ENCODE results near the gene EMILIN2. TPM values are rescaled to one million over a fixed set of nuclear protein-coding genes. Genes with fewer than 3 reads are reported as not detected.

EMILIN2 gene
- total RNA-seq, 1 experiment from 2014 or later, result 20.0 TPM

DNA sequence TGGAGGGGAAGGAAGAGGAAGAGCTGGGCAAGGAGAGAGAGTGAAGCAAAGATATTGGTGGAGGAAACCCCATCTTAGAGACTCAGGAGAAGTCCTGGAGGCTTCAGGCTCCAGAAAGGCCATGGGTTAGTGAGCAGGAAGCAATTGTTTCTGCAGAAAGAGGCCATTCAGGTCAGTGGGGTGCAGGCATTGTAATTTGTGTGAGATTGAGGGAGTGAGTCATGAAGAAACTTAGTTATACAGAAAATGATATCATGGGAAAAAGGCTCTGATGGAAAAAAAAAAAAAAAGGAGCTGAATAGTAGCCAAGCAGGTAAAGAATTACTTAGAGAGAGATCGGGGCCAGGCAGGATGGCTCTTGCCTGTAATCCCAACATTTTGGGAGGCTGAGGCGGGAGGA is 4.0 kb downstream of the EMILIN2 start:
- Histone ChIP-seq H2BK12ac (ENCODE audit: insufficient read length, low read depth, low read length) (no peak overlapping the region), H3K56ac (ENCODE audit: insufficient read length, low read depth, low read length) (no peak overlapping the region), H3K79me2 (ENCODE audit: insufficient read depth, low read length) (no peaks in the 10 kb centered on the region), H2BK15ac (ENCODE audit: low read depth, low read length) (no peak overlapping the region), H3K14ac (ENCODE audit: insufficient read depth, low read length) (no peak overlapping the region), H3K9me3 (ENCODE audit: control insufficient read depth, low read depth, low read length) (no peaks in the 10 kb centered on the region), H3K79me1 (ENCODE audit: insufficient read depth, low read depth, low read length, poor library complexity, severe bottlenecking) (no peaks in the 10 kb centered on the region), H2BK20ac (ENCODE audit: low read depth, low read length, poor library complexity, severe bottlenecking) (no peak overlapping the region), H2AFZ (ENCODE audit: low read length) (no peak overlapping the region), H3K23ac (ENCODE audit: insufficient read length, low read depth, low read length) (no peak overlapping the region), H3T11ph (ENCODE audit: low read length) (no peak overlapping the region), H3K27ac (ENCODE audit: insufficient read length, low read depth, low read length) (no peak overlapping the region), H2BK5ac (ENCODE audit: insufficient read length, low read length) (no peak overlapping the region), H4K8ac (replicated peaks; ENCODE audit: insufficient read length, low read depth, low read length) (no peak overlapping the region), H4K20me1 (ENCODE audit: control insufficient read depth, insufficient read depth, insufficient read length) (no peaks in the 10 kb centered on the region), H3K9ac (ENCODE audit: extremely low read depth, insufficient read length, low read length) (no peak overlapping the region), H3K4me1 (ENCODE audit: insufficient read depth, low read length) (no peaks in the 10 kb centered on the region; the same call in 1 of the 2 replicates), H4K91ac (ENCODE audit: insufficient read length, low read depth, low read length) (no peak overlapping the region), H2AK5ac (ENCODE audit: insufficient read length, low read length) (no peak overlapping the region), H3K4me2 (ENCODE audit: insufficient read depth, insufficient read length, low read length) (no peak overlapping the region), H3K27me3 (ENCODE audit: insufficient read depth, low read length) (peaks cover 24% of the 10 kb centered on the region; the same call in 1 of the 2 replicates), H2BK120ac (ENCODE audit: low read depth, low read length, poor library complexity, severe bottlenecking) (no peak overlapping the region), H3K4ac (ENCODE audit: low read depth, low read length) (no peak overlapping the region), H4K5ac (ENCODE audit: insufficient read length, low read depth, low read length) (no peak overlapping the region), H3K23me2 (ENCODE audit: insufficient read length, low read depth, low read length, poor library complexity, severe bottlenecking) (peaks cover 7% of the 10 kb centered on the region), H3K18ac (ENCODE audit: insufficient read length, low read depth, low read length) (no peak overlapping the region)
- no peaks in the 10 kb centered on the region for H3K9me3 Mint-ChIP-seq
- H3K27ac Mint-ChIP-seq, result no peak overlapping the region; a peak in 1 of 7 replicates
- H3K4me1 Mint-ChIP-seq, result peaks cover 19 to 25% of the 10 kb centered on the region in 2 experiments
- TF ChIP-seq, protein P1, sequence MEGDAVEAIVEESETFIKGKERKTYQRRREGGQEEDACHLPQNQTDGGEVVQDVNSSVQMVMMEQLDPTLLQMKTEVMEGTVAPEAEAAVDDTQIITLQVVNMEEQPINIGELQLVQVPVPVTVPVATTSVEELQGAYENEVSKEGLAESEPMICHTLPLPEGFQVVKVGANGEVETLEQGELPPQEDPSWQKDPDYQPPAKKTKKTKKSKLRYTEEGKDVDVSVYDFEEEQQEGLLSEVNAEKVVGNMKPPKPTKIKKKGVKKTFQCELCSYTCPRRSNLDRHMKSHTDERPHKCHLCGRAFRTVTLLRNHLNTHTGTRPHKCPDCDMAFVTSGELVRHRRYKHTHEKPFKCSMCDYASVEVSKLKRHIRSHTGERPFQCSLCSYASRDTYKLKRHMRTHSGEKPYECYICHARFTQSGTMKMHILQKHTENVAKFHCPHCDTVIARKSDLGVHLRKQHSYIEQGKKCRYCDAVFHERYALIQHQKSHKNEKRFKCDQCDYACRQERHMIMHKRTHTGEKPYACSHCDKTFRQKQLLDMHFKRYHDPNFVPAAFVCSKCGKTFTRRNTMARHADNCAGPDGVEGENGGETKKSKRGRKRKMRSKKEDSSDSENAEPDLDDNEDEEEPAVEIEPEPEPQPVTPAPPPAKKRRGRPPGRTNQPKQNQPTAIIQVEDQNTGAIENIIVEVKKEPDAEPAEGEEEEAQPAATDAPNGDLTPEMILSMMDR (conservative IDR thresholded peaks at IDR 0.05), result no peak
- H3K27me3 Mint-ChIP-seq (ENCODE audit: low read depth), result peaks cover 47% of the 10 kb centered on the region
- no peaks in the 10 kb centered on the region for H3K36me3 Mint-ChIP-seq (ENCODE audit: insufficient read depth in 1 of 3, low read depth in 3 of 3)
- WGBS (ENCODE audit: extremely low coverage, insufficient read length, low lambda C conversion rate), result no CpG with 5 or more reads among the region's 2 CpGs
- H3K4me3 Mint-ChIP-seq, result no peak overlapping the region
- no peak for DNase-seq
